ENCODE data around the gene ADPRM. TPM values are rescaled to one million over a fixed set of nuclear protein-coding genes. Genes with fewer than 3 reads are reported as not detected.
"Not testable (repeated sequence)": the region's sequence is repeated elsewhere in the genome, so short reads cannot be mapped to it uniquely, and the experiment has no call there.

ADPRM gene
- total and polyA plus RNA-seq, 2 experiments from 2014 or later = 6.8 to 8.8 TPM

DNA sequence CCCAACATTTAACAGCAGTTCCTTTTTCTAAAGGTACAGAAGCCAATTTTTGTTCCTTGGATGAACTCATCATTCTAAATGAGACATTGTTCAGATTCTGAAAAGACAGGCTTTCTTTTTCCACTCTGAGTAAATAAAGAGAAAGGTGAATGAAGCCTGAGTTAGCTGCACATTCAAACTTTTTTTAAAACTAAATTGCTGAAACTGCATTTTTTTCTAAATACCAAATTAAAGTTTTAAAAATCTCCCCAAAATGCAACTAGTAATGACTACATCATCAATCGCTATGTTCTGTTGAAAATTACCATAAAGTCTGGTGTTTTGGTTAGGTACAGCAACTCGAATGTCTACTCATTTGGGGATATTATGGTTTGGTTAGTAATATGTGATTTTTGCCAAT lies 9.9 kb upstream of the ADPRM start (continued):
- TF ChIP-seq, protein P1, sequence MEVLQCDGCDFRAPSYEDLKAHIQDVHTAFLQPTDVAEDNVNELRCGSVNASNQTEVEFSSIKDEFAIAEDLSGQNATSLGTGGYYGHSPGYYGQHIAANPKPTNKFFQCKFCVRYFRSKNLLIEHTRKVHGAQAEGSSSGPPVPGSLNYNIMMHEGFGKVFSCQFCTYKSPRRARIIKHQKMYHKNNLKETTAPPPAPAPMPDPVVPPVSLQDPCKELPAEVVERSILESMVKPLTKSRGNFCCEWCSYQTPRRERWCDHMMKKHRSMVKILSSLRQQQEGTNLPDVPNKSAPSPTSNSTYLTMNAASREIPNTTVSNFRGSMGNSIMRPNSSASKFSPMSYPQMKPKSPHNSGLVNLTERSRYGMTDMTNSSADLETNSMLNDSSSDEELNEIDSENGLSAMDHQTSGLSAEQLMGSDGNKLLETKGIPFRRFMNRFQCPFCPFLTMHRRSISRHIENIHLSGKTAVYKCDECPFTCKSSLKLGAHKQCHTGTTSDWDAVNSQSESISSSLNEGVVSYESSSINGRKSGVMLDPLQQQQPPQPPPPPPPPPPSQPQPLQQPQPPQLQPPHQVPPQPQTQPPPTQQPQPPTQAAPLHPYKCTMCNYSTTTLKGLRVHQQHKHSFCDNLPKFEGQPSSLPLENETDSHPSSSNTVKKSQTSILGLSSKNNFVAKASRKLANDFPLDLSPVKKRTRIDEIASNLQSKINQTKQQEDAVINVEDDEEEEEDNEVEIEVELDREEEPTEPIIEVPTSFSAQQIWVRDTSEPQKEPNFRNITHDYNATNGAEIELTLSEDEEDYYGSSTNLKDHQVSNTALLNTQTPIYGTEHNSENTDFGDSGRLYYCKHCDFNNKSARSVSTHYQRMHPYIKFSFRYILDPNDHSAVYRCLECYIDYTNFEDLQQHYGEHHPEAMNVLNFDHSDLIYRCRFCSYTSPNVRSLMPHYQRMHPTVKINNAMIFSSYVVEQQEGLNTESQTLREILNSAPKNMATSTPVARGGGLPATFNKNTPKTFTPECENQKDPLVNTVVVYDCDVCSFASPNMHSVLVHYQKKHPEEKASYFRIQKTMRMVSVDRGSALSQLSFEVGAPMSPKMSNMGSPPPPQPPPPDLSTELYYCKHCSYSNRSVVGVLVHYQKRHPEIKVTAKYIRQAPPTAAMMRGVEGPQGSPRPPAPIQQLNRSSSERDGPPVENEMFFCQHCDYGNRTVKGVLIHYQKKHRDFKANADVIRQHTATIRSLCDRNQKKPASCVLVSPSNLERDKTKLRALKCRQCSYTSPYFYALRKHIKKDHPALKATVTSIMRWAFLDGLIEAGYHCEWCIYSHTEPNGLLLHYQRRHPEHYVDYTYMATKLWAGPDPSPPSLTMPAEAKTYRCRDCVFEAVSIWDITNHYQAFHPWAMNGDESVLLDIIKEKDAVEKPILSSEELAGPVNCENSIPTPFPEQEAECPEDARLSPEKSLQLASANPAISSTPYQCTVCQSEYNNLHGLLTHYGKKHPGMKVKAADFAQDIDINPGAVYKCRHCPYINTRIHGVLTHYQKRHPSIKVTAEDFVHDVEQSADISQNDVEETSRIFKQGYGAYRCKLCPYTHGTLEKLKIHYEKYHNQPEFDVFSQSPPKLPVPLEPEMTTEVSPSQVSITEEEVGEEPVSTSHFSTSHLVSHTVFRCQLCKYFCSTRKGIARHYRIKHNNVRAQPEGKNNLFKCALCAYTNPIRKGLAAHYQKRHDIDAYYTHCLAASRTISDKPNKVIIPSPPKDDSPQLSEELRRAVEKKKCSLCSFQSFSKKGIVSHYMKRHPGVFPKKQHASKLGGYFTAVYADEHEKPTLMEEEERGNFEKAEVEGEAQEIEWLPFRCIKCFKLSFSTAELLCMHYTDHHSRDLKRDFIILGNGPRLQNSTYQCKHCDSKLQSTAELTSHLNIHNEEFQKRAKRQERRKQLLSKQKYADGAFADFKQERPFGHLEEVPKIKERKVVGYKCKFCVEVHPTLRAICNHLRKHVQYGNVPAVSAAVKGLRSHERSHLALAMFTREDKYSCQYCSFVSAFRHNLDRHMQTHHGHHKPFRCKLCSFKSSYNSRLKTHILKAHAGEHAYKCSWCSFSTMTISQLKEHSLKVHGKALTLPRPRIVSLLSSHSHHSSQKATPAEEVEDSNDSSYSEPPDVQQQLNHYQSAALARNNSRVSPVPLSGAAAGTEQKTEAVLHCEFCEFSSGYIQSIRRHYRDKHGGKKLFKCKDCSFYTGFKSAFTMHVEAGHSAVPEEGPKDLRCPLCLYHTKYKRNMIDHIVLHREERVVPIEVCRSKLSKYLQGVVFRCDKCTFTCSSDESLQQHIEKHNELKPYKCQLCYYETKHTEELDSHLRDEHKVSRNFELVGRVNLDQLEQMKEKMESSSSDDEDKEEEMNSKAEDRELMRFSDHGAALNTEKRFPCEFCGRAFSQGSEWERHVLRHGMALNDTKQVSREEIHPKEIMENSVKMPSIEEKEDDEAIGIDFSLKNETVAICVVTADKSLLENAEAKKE (CRISPR knock-in tag; IDR thresholded peaks at IDR 0.05) = no peak
- TF ChIP-seq ZNF114 (CRISPR knock-in tag; IDR thresholded peaks at IDR 0.05) = no peak
- TF ChIP-seq, protein P2, sequence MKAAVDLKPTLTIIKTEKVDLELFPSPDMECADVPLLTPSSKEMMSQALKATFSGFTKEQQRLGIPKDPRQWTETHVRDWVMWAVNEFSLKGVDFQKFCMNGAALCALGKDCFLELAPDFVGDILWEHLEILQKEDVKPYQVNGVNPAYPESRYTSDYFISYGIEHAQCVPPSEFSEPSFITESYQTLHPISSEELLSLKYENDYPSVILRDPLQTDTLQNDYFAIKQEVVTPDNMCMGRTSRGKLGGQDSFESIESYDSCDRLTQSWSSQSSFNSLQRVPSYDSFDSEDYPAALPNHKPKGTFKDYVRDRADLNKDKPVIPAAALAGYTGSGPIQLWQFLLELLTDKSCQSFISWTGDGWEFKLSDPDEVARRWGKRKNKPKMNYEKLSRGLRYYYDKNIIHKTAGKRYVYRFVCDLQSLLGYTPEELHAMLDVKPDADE (IDR thresholded peaks at IDR 0.05) = no peak

DNA sequence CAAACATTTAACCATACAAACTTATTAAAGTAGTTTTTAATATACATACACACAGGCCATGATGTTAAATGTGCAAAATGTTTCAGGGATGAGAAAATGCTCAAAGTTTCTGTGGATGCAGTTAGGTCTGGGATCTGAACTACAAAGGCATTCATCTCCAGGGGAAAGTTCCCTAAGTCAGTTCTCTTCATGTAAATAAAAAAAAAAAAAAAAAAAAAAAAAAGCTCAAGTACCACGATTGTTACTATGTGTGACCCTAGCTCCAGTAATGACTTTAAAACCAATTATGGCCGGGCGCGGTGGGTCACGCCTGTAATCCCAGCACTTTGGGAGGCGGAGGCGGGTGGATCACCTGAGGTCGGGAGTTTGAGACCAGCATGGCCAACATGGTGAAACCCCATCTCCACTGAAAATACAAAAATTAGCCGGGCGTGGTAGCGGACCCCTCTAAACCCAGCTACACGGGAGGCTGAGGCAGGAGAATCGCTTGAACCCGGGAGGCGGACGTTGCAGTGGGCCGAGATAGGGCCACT lies 1.5 kb upstream of the ADPRM start:
- not testable (repeated sequence) for H3K9me3 Mint-ChIP-seq; H2AFZ ChIP-seq; ATAC-seq; DNase-seq (ENCODE audit: low spot score); H3F3A ChIP-seq (replicated peaks; ENCODE audit: low read depth); H3K27me3 Mint-ChIP-seq (ENCODE audit: insufficient read depth, low read depth, poor library complexity); H3K9me2 ChIP-seq (ENCODE audit: insufficient read depth); H3K27me3 ChIP-seq (ENCODE audit: insufficient read depth); H3K4me1 ChIP-seq (ENCODE audit: insufficient read depth); H3K4me1 Mint-ChIP-seq; H3K27ac ChIP-seq (ENCODE audit: low read depth)
- Histone ChIP-seq H3K4me3 (peak overlapping the region; percentile 58), H4K20me1 (replicated peaks; ENCODE audit: insufficient read depth) (peaks cover 26% of the 10 kb centered on the region), H3K79me2 (replicated peaks; ENCODE audit: insufficient read depth) (peaks cover 75% of the 10 kb centered on the region), H3K36me3 (ENCODE audit: insufficient read depth) (peaks cover 40% of the 10 kb centered on the region), H3K4me2 (peak overlapping the region; percentile 82)
- Mint-ChIP-seq H3K4me3 (peak overlapping the region; percentile 94), H3K27ac (peak overlapping the region; percentile 95; the same call in 1 of the 2 replicates), H3K36me3 (ENCODE audit: low read depth) (peaks cover 49% of the 10 kb centered on the region)
